OCI-LY3 (cell line): ENCODE measurements around the gene LRRC8E.

ENCODE experiments used
- H2AFZ ChIP-seq: fragments of 200-600, 300-600 bp; shearing (Covaris generic); 2 replicates; pipeline ENCODE4 v1.6.0; 2014; ENCODE audit warnings: antibody characterized with exemption, low read depth, low read length
- H3K27ac ChIP-seq: fragments of 200-600, 300-600 bp; sonication (generic); 2 replicates; pipeline ENCODE4 v1.5.1; 2014; ENCODE audit warnings: mild to moderate bottlenecking, low read length, moderate library complexity, mixed read lengths
- H3K27me3 ChIP-seq: fragments of 200-600, 300-600 bp; sonication (generic); 2 replicates; pipeline ENCODE4 v1.6.1; 2014; ENCODE audit warnings: low read depth, low read length, mixed read lengths
- H3K36me3 ChIP-seq: fragments of 200-600, 300-600 bp; sonication (generic); replicated peaks from 2 replicates; pipeline ENCODE3; 2014; ENCODE audit warnings: low read depth, low read length, mixed read lengths
- H3K4me1 ChIP-seq: fragments of 300-600, 200-600 bp; sonication (generic); 2 replicates; pipeline ENCODE4 v1.6.1; 2014; ENCODE audit warnings: low read length, mixed read lengths
- H3K4me2 ChIP-seq: fragments of 200-600, 300-600 bp; sonication (generic); 2 replicates; pipeline ENCODE4 v1.6.1; 2014; ENCODE audit warnings: low read length, mixed read lengths
- H3K4me3 ChIP-seq: fragments of 300-600, 200-600 bp; sonication (generic); 2 replicates; pipeline ENCODE4 v1.5.1; 2014; ENCODE audit warnings: antibody characterized with exemption, mild to moderate bottlenecking, low read length, moderate library complexity
- H3K79me2 ChIP-seq: fragments of 300-600, 200-600 bp; shearing (Covaris generic); 2 replicates; pipeline ENCODE4 v1.6.1; 2014; ENCODE audit warnings: mild to moderate bottlenecking, low read length, mixed read lengths
- H3K9ac ChIP-seq: fragments of 300-600, 200-600 bp; shearing (Covaris generic); 2 replicates; pipeline ENCODE4 v1.6.0; 2014; ENCODE audit warnings: mild to moderate bottlenecking, low read length, moderate library complexity
- H3K9me3 ChIP-seq: fragments of 200-600, 300-600 bp; shearing (Covaris generic); 2 replicates; pipeline ENCODE4 v1.6.1; 2014; ENCODE audit warnings: low read length, mixed read lengths; ENCODE audit not compliant: insufficient read depth
- H4K20me1 ChIP-seq: fragments of 200-600, 300-600 bp; sonication (generic); 2 replicates; pipeline ENCODE4 v1.6.1; 2016; ENCODE audit warnings: low read length, mixed read lengths; ENCODE audit not compliant: insufficient read depth
- CTCF ChIP-seq: fragments of 200-600, 300-600 bp; sonication (generic); IDR thresholded peaks from 2 replicates; pipeline ENCODE4 v1.5.1; 2014; ENCODE audit warnings: antibody characterized with exemption, low read length, low read depth
- EZH2phosphoT487 ChIP-seq: fragments of 200-600 bp; shearing (Covaris generic); IDR thresholded peaks from 2 replicates; pipeline ENCODE4 v1.6.1; 2018; ENCODE audit warnings: antibody characterized with exemption, mixed run types, low read depth

Gene LRRC8E

DNA sequence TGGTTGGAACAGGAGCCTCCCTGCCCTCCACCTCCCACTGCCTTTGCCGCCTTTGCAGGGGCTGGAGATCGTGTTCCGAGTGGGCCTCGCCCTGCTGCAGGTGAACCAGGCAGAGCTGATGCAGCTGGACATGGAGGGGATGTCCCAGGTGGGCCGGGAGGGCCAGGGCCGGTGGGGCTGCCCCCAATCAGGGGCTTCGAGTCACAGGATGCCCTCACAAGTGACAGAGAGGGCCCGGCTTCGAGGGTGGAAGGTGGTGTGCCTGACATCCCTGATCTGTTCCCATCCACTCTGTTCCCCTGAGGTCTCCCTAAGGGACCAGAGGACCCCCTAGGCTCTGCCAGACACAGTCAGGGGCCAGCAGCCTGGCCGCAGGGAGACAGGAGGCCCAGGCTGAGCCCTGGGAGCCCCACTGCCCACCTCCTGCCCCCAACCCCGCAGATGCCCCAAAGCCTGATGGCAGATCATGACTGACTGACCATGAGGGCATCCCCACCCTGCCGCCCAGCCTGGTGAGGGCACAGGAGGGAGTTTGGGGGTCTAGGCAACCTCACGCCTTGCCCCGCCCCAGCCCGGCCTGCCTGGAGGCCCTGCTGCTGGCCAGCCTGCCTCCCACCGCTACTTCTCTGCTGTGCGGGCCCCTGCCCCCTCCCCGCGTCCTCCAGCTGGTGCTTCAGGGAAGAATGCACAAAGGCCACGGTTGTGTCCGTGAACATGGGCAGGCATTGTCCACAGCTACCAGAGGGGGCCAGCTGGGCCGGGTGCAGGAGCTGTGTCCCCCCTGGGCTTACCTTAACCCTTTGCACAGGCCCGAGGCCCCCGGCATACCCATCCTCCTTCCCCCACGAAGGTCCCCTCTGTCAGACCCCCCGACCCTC, 36.4 kb upstream of the LRRC8E start:
- no peak for TF ChIP-seq EZH2phosphoT487
- no peak for TF ChIP-seq CTCF
- Histone ChIP-seq H3K4me2 (no peak overlapping the region), H3K27ac (no peak overlapping the region), H3K4me1 (no peaks in the 10 kb centered on the region), H3K79me2 (no peaks in the 10 kb centered on the region), H3K4me3 (no peak overlapping the region), H4K20me1 (no peaks in the 10 kb centered on the region), H3K9ac (no peak overlapping the region), H2AFZ (no peak overlapping the region), H3K27me3 (0 out of 2 replicates have a peak, but pooled peaks cover under 1% of the 10 kb centered on the region), H3K9me3 (no peaks in the 10 kb centered on the region), H3K36me3 (no peaks in the 10 kb centered on the region)

- 0 out of 2 replicates have a peak overlapping the region, but pooled peaks have one; percentile 4 for H3K4me3 ChIP-seq
- H3K27me3 ChIP-seq, result peaks cover 7% of the 10 kb centered on the region; the same call in 1 of the 2 replicates
- no peaks in the 10 kb centered on the region for H3K79me2 ChIP-seq
- no peak overlapping the region for H3K27ac ChIP-seq
- H3K4me1 ChIP-seq, result 0 out of 2 replicates have a peak, but pooled peaks cover under 1% of the 10 kb centered on the region
- no peak overlapping the region for H3K9ac ChIP-seq
- H2AFZ ChIP-seq, result no peak overlapping the region
- no peaks in the 10 kb centered on the region for H3K9me3 ChIP-seq
- H4K20me1 ChIP-seq, result no peaks in the 10 kb centered on the region
- H3K4me2 ChIP-seq, result peak overlapping the region; percentile 25
- no peaks in the 10 kb centered on the region for H3K36me3 ChIP-seq
- TF ChIP-seq EZH2phosphoT487 (no peak), CTCF (peak; percentile 89)
Observed at GRCh38 chr19:7852851-7853769, 35.2 kb upstream of the LRRC8E start.

GRCh38 chr19:7853770-7854128, 34.6 kb upstream of the LRRC8E start:
- TF ChIP-seq EZH2phosphoT487, result no peak
- TF ChIP-seq CTCF, result no peak
- no peak overlapping the region for H3K4me3 ChIP-seq
- H4K20me1 ChIP-seq, result no peaks in the 10 kb centered on the region
- H3K9me3 ChIP-seq, result no peaks in the 10 kb centered on the region
- peaks cover 11% of the 10 kb centered on the region; the same call in 1 of the 2 replicates for H3K27me3 ChIP-seq
- no peaks in the 10 kb centered on the region for H3K79me2 ChIP-seq
- H3K27ac ChIP-seq, result no peak overlapping the region
- H3K4me1 ChIP-seq, result peaks cover 5% of the 10 kb centered on the region; the same call in 1 of the 2 replicates
- H3K4me2 ChIP-seq, result 0 out of 2 replicates have a peak overlapping the region, but pooled peaks have one; percentile 25
- no peak overlapping the region for H2AFZ ChIP-seq
- no peaks in the 10 kb centered on the region for H3K36me3 ChIP-seq
- no peak overlapping the region for H3K9ac ChIP-seq
